ENCODE data around the gene ZNF19. TPM values are rescaled to one million over a fixed set of nuclear protein-coding genes. Genes with fewer than 3 reads are reported as not detected.

The ZNF19 gene
- polyA plus RNA-seq, 2 of the 4 experiments (the other 2 are of a cell fraction) = 2.4 to 3.9 TPM

GRCh38 chr16:71423865-71424264 is 65.3 kb downstream of the ZNF19 start:
- Histone ChIP-seq H3K4me2 (no peak overlapping the region), H3K4me3 (no peak overlapping the region), H3K4me1 (peaks cover 5% of the 10 kb centered on the region; the same call in 1 of the 3 replicates), H3K9me3 (0 out of 3 replicates have a peak, but pooled peaks cover 3% of the 10 kb centered on the region), H3K27ac (no peak overlapping the region)
- 59% methylated on average over 7 of the region's 7 CpGs for WGBS (ENCODE audit: missing lambda C conversion rate)
- FAIRE-seq (no peak), ATAC-seq (no peak), DNase-seq (ENCODE audit: low read depth in 1 of 2, low spot score in 1 of 2) (no peak)
- ChIA-PET POLR2A (no interaction called here), CTCF (interaction anchor here (1.0 to 5.0 kb wide), 2 partner anchors 11 to 70 kb away, joined by 4 to 40 read pairs; no protein-coding TSS in a partner anchor)
- TF ChIP-seq JUN (IDR thresholded peaks at IDR 0.05) = no peak
- no peak for TF ChIP-seq POLR2A (IDR thresholded peaks at IDR 0.05; ENCODE audit: low read length)
- TF ChIP-seq CHD4 (IDR thresholded peaks at IDR 0.05; ENCODE audit: borderline replicate concordance) = no peak
- no peak for TF ChIP-seq EP300 (IDR thresholded peaks at IDR 0.05)
- TF ChIP-seq CHD2 (IDR thresholded peaks at IDR 0.05; ENCODE audit: low read length, partially characterized antibody) = no peak
- no peak for TF ChIP-seq HDAC2 (IDR thresholded peaks at IDR 0.05)
- no peak for TF ChIP-seq SMC3 (IDR thresholded peaks at IDR 0.05)
- TF ChIP-seq EHMT2 (IDR thresholded peaks at IDR 0.05; ENCODE audit: low read depth) = no peak
- no peak for TF ChIP-seq RNF2 (IDR thresholded peaks at IDR 0.05; ENCODE audit: borderline replicate concordance, low read depth)

Other genes starting within 250 kb of the ZNF19 start
- 33.2 and 34.9 TPM in 2 replicates for gene CMTR2, start 199.9 kb downstream of the ZNF19 start, polyA plus RNA-seq (2011; rRNA removed)
- 14.2 to 16.9 TPM (median 15.4 TPM) in 3 replicates for gene CMTR2, start 199.9 kb downstream of the ZNF19 start, polyA plus RNA-seq (2017; fragmentation: RNase III; extraction: RNeasy Plus Mini Kit Qiagen cat#74134 plus additional on column Dnase treatment)
- gene CALB2, start 130.6 kb downstream of the ZNF19 start, polyA plus RNA-seq (2011; rRNA removed) = 2.3 and 3.7 TPM in 2 replicates
- 4.6 to 10.1 TPM (median 6.4 TPM) in 3 replicates for gene CALB2, start 130.6 kb downstream of the ZNF19 start, polyA plus RNA-seq (2017; fragmentation: RNase III; extraction: RNeasy Plus Mini Kit Qiagen cat#74134 plus additional on column Dnase treatment)
- not detected in 2 replicates for gene TLE7, start 47.3 kb downstream of the ZNF19 start, polyA plus RNA-seq (2011; rRNA removed)
- not detected in 3 replicates for gene TLE7, start 47.3 kb downstream of the ZNF19 start, polyA plus RNA-seq (2017; fragmentation: RNase III; extraction: RNeasy Plus Mini Kit Qiagen cat#74134 plus additional on column Dnase treatment)
- gene ZNF23, start 27.1 kb downstream of the ZNF19 start, polyA plus RNA-seq (2011; rRNA removed) = 6.1 and 8.7 TPM in 2 replicates
- 6.2 to 7.7 TPM (median 7.1 TPM) in 3 replicates for gene ZNF23, start 27.1 kb downstream of the ZNF19 start, polyA plus RNA-seq (2017; fragmentation: RNase III; extraction: RNeasy Plus Mini Kit Qiagen cat#74134 plus additional on column Dnase treatment)
- gene CHST4, start 37.1 kb upstream of the ZNF19 start, polyA plus RNA-seq (2011; rRNA removed) = 0.08 and 0.12 TPM in 2 replicates
- 0.04 to 0.10 TPM (median 0.05 TPM) in 3 replicates for gene CHST4, start 37.1 kb upstream of the ZNF19 start, polyA plus RNA-seq (2017; fragmentation: RNase III; extraction: RNeasy Plus Mini Kit Qiagen cat#74134 plus additional on column Dnase treatment)
- 0.30 and 0.37 TPM in 2 replicates for gene TAT, start 87.8 kb upstream of the ZNF19 start, polyA plus RNA-seq (2011; rRNA removed)
- gene TAT, start 87.8 kb upstream of the ZNF19 start, polyA plus RNA-seq (2017; fragmentation: RNase III; extraction: RNeasy Plus Mini Kit Qiagen cat#74134 plus additional on column Dnase treatment) = 0.03 to 0.06 TPM (median 0.05 TPM) in 3 replicates
- 0.17 and 0.36 TPM in 2 replicates for gene MARVELD3, start 136.9 kb upstream of the ZNF19 start, polyA plus RNA-seq (2011; rRNA removed)
- gene MARVELD3, start 136.9 kb upstream of the ZNF19 start, polyA plus RNA-seq (2017; fragmentation: RNase III; extraction: RNeasy Plus Mini Kit Qiagen cat#74134 plus additional on column Dnase treatment) = 0.08 to 0.25 TPM (median 0.18 TPM) in 3 replicates
- gene PHLPP2, start 235.4 kb upstream of the ZNF19 start, polyA plus RNA-seq (2011; rRNA removed) = 11.3 and 12.6 TPM in 2 replicates
- gene PHLPP2, start 235.4 kb upstream of the ZNF19 start, polyA plus RNA-seq (2017; fragmentation: RNase III; extraction: RNeasy Plus Mini Kit Qiagen cat#74134 plus additional on column Dnase treatment) = 7.9 to 8.2 TPM (median 8.0 TPM) in 3 replicates